ENCODE data around the gene FN3KRP.
A peak's percentile ranks its signal among the peaks of the same experiment; 100 is the strongest.
"Not testable (repeated sequence)": the region's sequence is repeated elsewhere in the genome, so short reads cannot be mapped to it uniquely, and the experiment has no call there.

The FN3KRP gene

DNA sequence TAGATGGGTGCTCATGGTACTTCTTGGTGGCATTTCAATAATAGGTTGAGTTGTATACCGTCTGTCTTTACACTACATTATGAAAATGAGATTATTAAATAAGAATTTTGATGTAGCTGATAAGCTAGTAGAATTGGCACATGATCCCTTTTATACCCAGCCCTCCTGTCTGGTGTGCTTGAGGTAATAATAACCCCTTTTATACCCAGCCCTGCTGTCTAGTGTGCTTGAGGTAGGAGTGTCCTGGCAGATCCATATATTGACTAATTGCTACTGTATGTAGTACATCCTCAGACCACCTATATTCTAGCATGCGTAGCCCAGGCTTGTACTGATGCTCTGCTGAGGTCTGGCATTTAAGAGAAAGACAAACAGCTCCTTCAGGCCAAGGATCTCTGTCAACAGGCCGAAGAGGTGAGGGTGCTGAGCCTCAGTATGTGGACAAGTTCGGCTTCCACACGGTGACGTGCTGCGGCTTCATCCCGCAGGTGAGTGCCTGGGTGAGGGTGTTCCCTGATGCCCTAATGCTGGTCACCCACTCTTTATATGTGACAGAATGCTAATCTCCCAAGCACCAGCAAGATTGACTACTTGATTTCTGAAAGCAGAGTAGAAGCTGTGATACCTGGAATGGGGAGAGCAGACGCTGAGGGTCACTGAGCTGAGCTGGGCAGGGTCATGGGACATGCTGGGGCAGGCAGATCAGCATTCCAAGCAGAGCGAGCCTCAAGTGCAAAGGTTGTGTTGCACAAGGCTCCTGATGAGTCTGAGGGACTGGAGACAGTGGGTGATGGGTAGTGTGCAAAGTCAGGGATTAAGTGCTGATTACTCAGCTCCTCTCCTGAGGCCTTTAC is 24.6 kb downstream of the FN3KRP start:
- H3K4me2 ChIP-seq (ENCODE audit: low read length): no peak overlapping the region
- peaks cover 24% of the 10 kb centered on the region for H3K36me3 ChIP-seq (replicated peaks; ENCODE audit: low read depth, low read length)
- TF ChIP-seq, protein P1, sequence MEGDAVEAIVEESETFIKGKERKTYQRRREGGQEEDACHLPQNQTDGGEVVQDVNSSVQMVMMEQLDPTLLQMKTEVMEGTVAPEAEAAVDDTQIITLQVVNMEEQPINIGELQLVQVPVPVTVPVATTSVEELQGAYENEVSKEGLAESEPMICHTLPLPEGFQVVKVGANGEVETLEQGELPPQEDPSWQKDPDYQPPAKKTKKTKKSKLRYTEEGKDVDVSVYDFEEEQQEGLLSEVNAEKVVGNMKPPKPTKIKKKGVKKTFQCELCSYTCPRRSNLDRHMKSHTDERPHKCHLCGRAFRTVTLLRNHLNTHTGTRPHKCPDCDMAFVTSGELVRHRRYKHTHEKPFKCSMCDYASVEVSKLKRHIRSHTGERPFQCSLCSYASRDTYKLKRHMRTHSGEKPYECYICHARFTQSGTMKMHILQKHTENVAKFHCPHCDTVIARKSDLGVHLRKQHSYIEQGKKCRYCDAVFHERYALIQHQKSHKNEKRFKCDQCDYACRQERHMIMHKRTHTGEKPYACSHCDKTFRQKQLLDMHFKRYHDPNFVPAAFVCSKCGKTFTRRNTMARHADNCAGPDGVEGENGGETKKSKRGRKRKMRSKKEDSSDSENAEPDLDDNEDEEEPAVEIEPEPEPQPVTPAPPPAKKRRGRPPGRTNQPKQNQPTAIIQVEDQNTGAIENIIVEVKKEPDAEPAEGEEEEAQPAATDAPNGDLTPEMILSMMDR (IDR thresholded peaks at IDR 0.05; ENCODE audit: low read depth, low read length): no peak
- no peak for TF ChIP-seq EZH2phosphoT487 (IDR thresholded peaks at IDR 0.05; ENCODE audit: low read depth)
- no peak overlapping the region for H2AFZ ChIP-seq (ENCODE audit: low read depth, low read length)
- no peaks in the 10 kb centered on the region for H4K20me1 ChIP-seq (ENCODE audit: insufficient read depth, low read length)
- no peak overlapping the region for H3K9ac ChIP-seq (ENCODE audit: low read length)
- no peak overlapping the region for H3K4me3 ChIP-seq (ENCODE audit: low read length)
- H3K4me1 ChIP-seq (ENCODE audit: low read length): no peaks in the 10 kb centered on the region
- no peaks in the 10 kb centered on the region for H3K79me2 ChIP-seq (ENCODE audit: low read length)
- peaks cover 5% of the 10 kb centered on the region; the same call in 1 of the 2 replicates for H3K9me3 ChIP-seq (ENCODE audit: insufficient read depth, low read length)
- H3K27me3 ChIP-seq (ENCODE audit: low read depth, low read length): no peaks in the 10 kb centered on the region
- H3K27ac ChIP-seq (ENCODE audit: low read length): no peak overlapping the region

GRCh38 chr17:82743344-82744219 is 27.1 kb downstream of the FN3KRP start:
- peaks cover 24% of the 10 kb centered on the region for H3K36me3 ChIP-seq (replicated peaks; ENCODE audit: low read depth, low read length)
- no peaks in the 10 kb centered on the region for H3K27me3 ChIP-seq (ENCODE audit: low read depth, low read length)
- H4K20me1 ChIP-seq (ENCODE audit: insufficient read depth, low read length): no peaks in the 10 kb centered on the region
- no peaks in the 10 kb centered on the region for H3K79me2 ChIP-seq (ENCODE audit: low read length)
- no peak overlapping the region for H3K4me3 ChIP-seq (ENCODE audit: low read length)
- TF ChIP-seq, protein P1 (IDR thresholded peaks at IDR 0.05; ENCODE audit: low read depth, low read length): peak; percentile 20; the same call in 1 of the 2 replicates
- no peak for TF ChIP-seq EZH2phosphoT487 (IDR thresholded peaks at IDR 0.05; ENCODE audit: low read depth)
- H3K9me3 ChIP-seq (ENCODE audit: insufficient read depth, low read length): peaks cover 5% of the 10 kb centered on the region; the same call in 1 of the 2 replicates
- H3K4me1 ChIP-seq (ENCODE audit: low read length): no peaks in the 10 kb centered on the region
- no peak overlapping the region for H2AFZ ChIP-seq (ENCODE audit: low read depth, low read length)
- no peak overlapping the region for H3K9ac ChIP-seq (ENCODE audit: low read length)
- H3K27ac ChIP-seq (ENCODE audit: low read length): no peak overlapping the region
- H3K4me2 ChIP-seq (ENCODE audit: low read length): no peak overlapping the region

DNA sequence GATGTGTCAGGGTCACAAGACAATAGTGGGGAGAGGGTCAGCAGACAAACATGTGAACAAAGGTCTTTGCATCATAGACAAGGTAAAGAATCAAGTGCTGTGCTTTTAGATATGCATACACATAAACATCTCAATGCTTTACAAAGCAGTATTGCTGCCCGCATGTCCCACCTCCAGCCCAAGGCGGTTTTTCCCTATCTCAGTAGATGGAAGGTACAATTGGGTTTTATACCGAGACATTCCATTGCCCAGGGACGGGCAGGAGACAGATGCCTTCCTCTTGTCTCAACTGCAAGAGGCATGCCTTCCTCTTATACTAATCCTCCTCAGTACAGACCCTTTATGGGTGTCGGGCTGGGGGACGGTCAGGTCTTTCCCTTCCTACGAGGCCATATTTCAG is 28.2 kb downstream of the FN3KRP start:
- H3K36me3 ChIP-seq (replicated peaks; ENCODE audit: low read depth, low read length): peaks cover 24% of the 10 kb centered on the region
- H3K9me3 ChIP-seq (ENCODE audit: insufficient read depth, low read length); H3K4me1 ChIP-seq (ENCODE audit: low read length); H3K9ac ChIP-seq (ENCODE audit: low read length); H3K4me3 ChIP-seq (ENCODE audit: low read length); H4K20me1 ChIP-seq (ENCODE audit: insufficient read depth, low read length); H3K27ac ChIP-seq (ENCODE audit: low read length); H3K27me3 ChIP-seq (ENCODE audit: low read depth, low read length); H3K79me2 ChIP-seq (ENCODE audit: low read length); H3K4me2 ChIP-seq (ENCODE audit: low read length); H2AFZ ChIP-seq (ENCODE audit: low read depth, low read length): not testable (repeated sequence)

DNA sequence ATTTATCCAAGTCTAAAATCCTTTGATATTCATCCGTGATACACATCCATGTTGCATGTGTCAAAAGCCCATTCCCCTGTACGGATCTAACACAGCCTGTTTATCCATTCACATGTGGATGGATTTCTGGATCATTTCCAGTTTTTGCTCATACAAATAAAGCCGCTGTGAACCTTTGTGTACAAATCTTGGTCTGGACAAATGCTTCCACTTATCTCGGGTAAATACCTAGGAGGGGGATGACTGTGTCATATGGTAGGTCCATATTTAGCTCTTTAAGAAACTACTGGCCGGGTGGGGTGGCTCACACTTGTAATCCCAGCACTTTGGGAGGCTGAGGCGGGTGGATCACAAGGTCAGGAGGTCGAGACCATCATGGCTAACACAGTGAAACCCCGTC is 29.0 kb downstream of the FN3KRP start:
- no peaks in the 10 kb centered on the region for H3K79me2 ChIP-seq (ENCODE audit: low read length)
- no peak overlapping the region for H2AFZ ChIP-seq (ENCODE audit: low read depth, low read length)
- no peaks in the 10 kb centered on the region for H3K27me3 ChIP-seq (ENCODE audit: low read depth, low read length)
- peaks cover 3% of the 10 kb centered on the region; the same call in 1 of the 2 replicates for H3K9me3 ChIP-seq (ENCODE audit: insufficient read depth, low read length)
- no peak overlapping the region for H3K4me2 ChIP-seq (ENCODE audit: low read length)
- H3K36me3 ChIP-seq (replicated peaks; ENCODE audit: low read depth, low read length): peaks cover 17% of the 10 kb centered on the region
- no peak overlapping the region for H3K4me3 ChIP-seq (ENCODE audit: low read length)
- H3K27ac ChIP-seq (ENCODE audit: low read length): no peak overlapping the region
- no peaks in the 10 kb centered on the region for H3K4me1 ChIP-seq (ENCODE audit: low read length)
- TF ChIP-seq, protein P1 (IDR thresholded peaks at IDR 0.05; ENCODE audit: low read depth, low read length): no peak
- no peak for TF ChIP-seq EZH2phosphoT487 (IDR thresholded peaks at IDR 0.05; ENCODE audit: low read depth)
- no peak overlapping the region for H3K9ac ChIP-seq (ENCODE audit: low read length)
- no peaks in the 10 kb centered on the region for H4K20me1 ChIP-seq (ENCODE audit: insufficient read depth, low read length)

Data from OCI-LY3 (cell line).